Neuron (in vitro differentiated cells): ENCODE measurements around the gene BCHE.
A peak's percentile ranks its signal among the peaks of the same experiment; 100 is the strongest.

Source experiments
- H2AFZ ChIP-seq: one replicate; pipeline ENCODE4 v1.6.1; 2013; ENCODE audit warnings: low read depth, mild to moderate bottlenecking, inconsistent platforms, low read length, moderate library complexity
- H3K27me3 ChIP-seq: one replicate; pipeline ENCODE4 v1.6.1; 2013; ENCODE audit warnings: low read length; ENCODE audit not compliant: insufficient read depth
- H3K36me3 ChIP-seq: one replicate; pipeline ENCODE4 v1.6.1; 2013; ENCODE audit warnings: low read length; ENCODE audit not compliant: insufficient read depth
- H3K4me1 ChIP-seq: one replicate; pipeline ENCODE4 v1.6.1; 2013; ENCODE audit warnings: low read length; ENCODE audit not compliant: insufficient read depth
- H3K4me3 ChIP-seq: 2 replicates; pipeline ENCODE4 v1.5.1; 2013; ENCODE audit warnings: mild to moderate bottlenecking, low read length, moderate library complexity
- H3K9me3 ChIP-seq: one replicate; pipeline ENCODE4 v1.6.1; 2013; ENCODE audit warnings: low read length

The BCHE gene

GRCh38 chr3:165837058-165837525 lies at the start of gene BCHE:
TSS of gene BCHE (minus strand) at chr3:165837423. CDS start at chr3:165831033, 6,390 bp downstream.
- Histone ChIP-seq H3K27me3 (no peaks in the 10 kb centered on the region), H3K4me3 (peak within 1 kb of the TSS; percentile 90), H3K36me3 (no peaks in the 10 kb centered on the region), H3K4me1 (peaks cover 16% of the 10 kb centered on the region), H2AFZ (peak within 1 kb of the TSS; percentile 99), H3K9me3 (no peaks in the 10 kb centered on the region)

GRCh38 chr3:165885558-165886270 lies 48.5 kb upstream of the BCHE start:
- H3K27me3 ChIP-seq: no peaks in the 10 kb centered on the region
- no peak overlapping the region for H2AFZ ChIP-seq
- no peaks in the 10 kb centered on the region for H3K36me3 ChIP-seq
- no peak overlapping the region for H3K4me3 ChIP-seq
- H3K4me1 ChIP-seq: peaks cover 1% of the 10 kb centered on the region
- no peaks in the 10 kb centered on the region for H3K9me3 ChIP-seq

- H3K4me1 ChIP-seq: peaks cover 1% of the 10 kb centered on the region
- no peaks in the 10 kb centered on the region for H3K27me3 ChIP-seq
- H3K9me3 ChIP-seq: no peaks in the 10 kb centered on the region
- no peak overlapping the region for H3K4me3 ChIP-seq
- H2AFZ ChIP-seq: no peak overlapping the region
- H3K36me3 ChIP-seq: no peaks in the 10 kb centered on the region
These were observed 47.3 kb upstream of the BCHE start for GRCh38 chr3:165884518-165884917.

GRCh38 chr3:165883863-165884478 lies 46.7 kb upstream of the BCHE start:
- no peaks in the 10 kb centered on the region for H3K27me3 ChIP-seq
- H3K4me1 ChIP-seq: peaks cover 1% of the 10 kb centered on the region
- no peaks in the 10 kb centered on the region for H3K36me3 ChIP-seq
- no peak overlapping the region for H3K4me3 ChIP-seq
- H3K9me3 ChIP-seq: no peaks in the 10 kb centered on the region
- no peak overlapping the region for H2AFZ ChIP-seq

GRCh38 chr3:165883117-165883516 lies 45.9 kb upstream of the BCHE start:
- Histone ChIP-seq H3K4me1 (peaks cover 1% of the 10 kb centered on the region), H3K9me3 (no peaks in the 10 kb centered on the region), H3K27me3 (no peaks in the 10 kb centered on the region), H2AFZ (no peak overlapping the region), H3K36me3 (no peaks in the 10 kb centered on the region), H3K4me3 (no peak overlapping the region)

- Histone ChIP-seq H3K4me3 (no peak overlapping the region), H3K4me1 (no peaks in the 10 kb centered on the region), H3K27me3 (no peaks in the 10 kb centered on the region), H3K36me3 (no peaks in the 10 kb centered on the region), H2AFZ (no peak overlapping the region), H3K9me3 (no peaks in the 10 kb centered on the region)
These were observed 38.4 kb upstream of the BCHE start for GRCh38 chr3:165875644-165876043.

- Histone ChIP-seq H3K36me3 (no peaks in the 10 kb centered on the region), H2AFZ (no peak overlapping the region), H3K27me3 (no peaks in the 10 kb centered on the region), H3K4me1 (no peaks in the 10 kb centered on the region), H3K9me3 (no peaks in the 10 kb centered on the region), H3K4me3 (no peak overlapping the region)
These were observed 37.7 kb upstream of the BCHE start for GRCh38 chr3:165874663-165875489.

- no peaks in the 10 kb centered on the region for H3K4me1 ChIP-seq
- no peaks in the 10 kb centered on the region for H3K9me3 ChIP-seq
- H3K36me3 ChIP-seq: no peaks in the 10 kb centered on the region
- no peak overlapping the region for H2AFZ ChIP-seq
- no peaks in the 10 kb centered on the region for H3K27me3 ChIP-seq
- H3K4me3 ChIP-seq: no peak overlapping the region
These were observed 30.9 kb upstream of the BCHE start for GRCh38 chr3:165868088-165868487.

GRCh38 chr3:165859061-165859460 lies 21.8 kb upstream of the BCHE start:
- H3K9me3 ChIP-seq: no peaks in the 10 kb centered on the region
- no peak overlapping the region for H2AFZ ChIP-seq
- no peaks in the 10 kb centered on the region for H3K4me1 ChIP-seq
- no peaks in the 10 kb centered on the region for H3K36me3 ChIP-seq
- no peaks in the 10 kb centered on the region for H3K27me3 ChIP-seq
- H3K4me3 ChIP-seq: no peak overlapping the region

GRCh38 chr3:165855581-165855980 lies 18.4 kb upstream of the BCHE start:
- Histone ChIP-seq H3K4me3 (no peak overlapping the region), H3K9me3 (no peaks in the 10 kb centered on the region), H3K36me3 (no peaks in the 10 kb centered on the region), H2AFZ (no peak overlapping the region), H3K4me1 (peaks cover 10% of the 10 kb centered on the region), H3K27me3 (no peaks in the 10 kb centered on the region)

- H3K27me3 ChIP-seq: no peaks in the 10 kb centered on the region
- H3K36me3 ChIP-seq: no peaks in the 10 kb centered on the region
- H3K4me1 ChIP-seq: peaks cover 10% of the 10 kb centered on the region
- no peaks in the 10 kb centered on the region for H3K9me3 ChIP-seq
- H3K4me3 ChIP-seq: no peak overlapping the region
- H2AFZ ChIP-seq: no peak overlapping the region
These were observed 17.5 kb upstream of the BCHE start for GRCh38 chr3:165854696-165855095.

- H3K4me3 ChIP-seq: no peak overlapping the region
- H2AFZ ChIP-seq: no peak overlapping the region
- H3K36me3 ChIP-seq: no peaks in the 10 kb centered on the region
- H3K9me3 ChIP-seq: no peaks in the 10 kb centered on the region
- H3K27me3 ChIP-seq: no peaks in the 10 kb centered on the region
- H3K4me1 ChIP-seq: peaks cover 10% of the 10 kb centered on the region
These were observed 15.5 kb upstream of the BCHE start for GRCh38 chr3:165852711-165853110.

GRCh38 chr3:165852191-165852590 lies 15.0 kb upstream of the BCHE start:
- H3K4me3 ChIP-seq: no peak overlapping the region
- H3K4me1 ChIP-seq: peaks cover 10% of the 10 kb centered on the region
- H3K36me3 ChIP-seq: no peaks in the 10 kb centered on the region
- H3K27me3 ChIP-seq: no peaks in the 10 kb centered on the region
- H3K9me3 ChIP-seq: no peaks in the 10 kb centered on the region
- no peak overlapping the region for H2AFZ ChIP-seq
